Left lobe of liver (tissue), 2 donors: ENCODE results near the gene TNS1. TPM values are rescaled to one million over a fixed set of nuclear protein-coding genes. Genes with fewer than 3 reads are reported as not detected.
"Not testable (repeated sequence)": the region's sequence is repeated elsewhere in the genome, so short reads cannot be mapped to it uniquely, and the experiment has no call there.

ENCODE experiments used
- ATAC-seq: fragments of 200-7000 bp; cut with Tn5 transposase; one replicate; pipeline ENCODE4 v1.9.1; 2020; ENCODE audit warnings: mild to moderate bottlenecking, moderate library complexity
- DNase-seq: peaks from one replicate; pipeline ENCODE4 v3.0.0-alpha.2; 2020; ENCODE audit warnings: low spot score
- total RNA-seq: library from RNA; stranded (reverse); gene quantifications from one replicate; pipeline ENCODE4 v1.2.1, GENCODE V29; 2021
- donor health status: DM: no; HTN: no; CAD: no; lungs with moderate emphysema.
- donor health status: DM: no; HTN: yes; CAD: no.

The TNS1 gene
- total RNA-seq, 1 donor from 2014 or later = 102 TPM

DNA sequence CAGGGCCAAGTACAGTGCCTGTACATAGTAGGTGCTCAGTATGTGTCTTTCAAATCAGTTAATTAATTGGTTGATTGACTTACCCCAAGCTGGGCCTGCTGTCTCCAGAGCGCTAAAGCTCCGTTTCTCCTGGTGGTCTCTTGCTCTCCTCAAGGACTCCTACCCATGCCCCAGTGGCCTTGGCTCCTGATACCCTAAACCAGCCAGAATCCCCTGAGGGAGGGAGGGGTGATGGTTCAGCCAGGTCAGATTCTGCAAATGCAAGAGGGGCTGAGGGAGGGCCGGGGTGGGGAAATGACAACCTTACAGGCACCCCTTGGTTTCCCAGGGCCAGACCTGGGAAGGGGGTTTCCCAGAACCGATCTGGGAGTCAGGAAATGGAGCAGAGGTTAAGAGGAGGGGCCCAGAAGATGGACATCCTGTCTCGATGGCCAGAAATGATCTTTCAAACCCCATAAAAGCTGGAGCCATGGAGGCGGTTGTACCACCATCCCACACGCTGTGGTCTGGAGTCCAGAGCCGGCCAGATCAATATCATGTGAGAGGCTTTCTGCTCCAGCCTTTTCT lies 209.1 kb downstream of the TNS1 start:
- ATAC-seq = peak; percentile 7
- DNase-seq = peak; percentile 24

DNA sequence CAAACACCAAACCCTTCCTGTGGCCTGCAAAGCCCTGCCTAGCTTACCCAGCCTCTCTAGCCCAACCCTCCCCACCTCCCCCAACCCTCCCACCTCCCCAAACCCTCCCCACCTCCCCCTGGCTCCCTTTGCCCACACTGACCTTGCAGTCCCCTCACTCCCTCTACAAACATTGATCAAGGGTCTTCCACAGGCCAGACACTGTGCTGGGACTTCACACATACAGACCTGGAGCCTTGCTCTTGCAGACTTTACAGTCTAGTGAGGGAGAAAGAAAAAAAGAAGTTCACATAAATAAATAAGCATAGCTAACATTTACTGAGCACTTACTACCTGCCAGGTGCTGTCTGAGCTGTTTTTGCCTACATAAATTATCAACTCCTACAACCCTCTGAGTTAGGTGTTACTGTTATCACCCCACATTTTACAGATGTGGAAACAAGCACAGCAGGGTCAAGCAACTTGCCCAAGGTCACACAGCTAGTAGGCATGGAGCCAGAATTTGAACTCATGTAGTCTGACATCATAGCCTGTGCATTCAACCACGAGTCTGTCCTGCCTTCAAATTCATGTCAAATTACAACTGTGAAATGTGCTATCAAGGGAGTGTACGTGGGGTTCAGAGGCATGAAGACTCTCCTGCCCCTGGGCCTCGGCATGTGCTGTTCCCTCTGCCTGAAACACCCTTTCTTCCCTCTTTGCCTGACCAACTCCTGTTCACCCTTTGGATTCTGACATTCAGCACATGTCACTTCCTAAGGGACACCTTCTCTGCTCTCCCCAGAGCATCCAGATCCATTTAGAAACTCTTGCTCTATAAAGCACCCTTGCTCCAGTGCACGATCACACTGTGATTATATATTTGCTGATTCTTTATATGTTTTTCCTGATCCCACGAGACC lies 209.9 kb downstream of the TNS1 start:
- ATAC-seq (no peak), DNase-seq (no peak)

GRCh38 chr2:217791551-217791950 lies 211.2 kb downstream of the TNS1 start:
- DNase-seq = no peak

DNA sequence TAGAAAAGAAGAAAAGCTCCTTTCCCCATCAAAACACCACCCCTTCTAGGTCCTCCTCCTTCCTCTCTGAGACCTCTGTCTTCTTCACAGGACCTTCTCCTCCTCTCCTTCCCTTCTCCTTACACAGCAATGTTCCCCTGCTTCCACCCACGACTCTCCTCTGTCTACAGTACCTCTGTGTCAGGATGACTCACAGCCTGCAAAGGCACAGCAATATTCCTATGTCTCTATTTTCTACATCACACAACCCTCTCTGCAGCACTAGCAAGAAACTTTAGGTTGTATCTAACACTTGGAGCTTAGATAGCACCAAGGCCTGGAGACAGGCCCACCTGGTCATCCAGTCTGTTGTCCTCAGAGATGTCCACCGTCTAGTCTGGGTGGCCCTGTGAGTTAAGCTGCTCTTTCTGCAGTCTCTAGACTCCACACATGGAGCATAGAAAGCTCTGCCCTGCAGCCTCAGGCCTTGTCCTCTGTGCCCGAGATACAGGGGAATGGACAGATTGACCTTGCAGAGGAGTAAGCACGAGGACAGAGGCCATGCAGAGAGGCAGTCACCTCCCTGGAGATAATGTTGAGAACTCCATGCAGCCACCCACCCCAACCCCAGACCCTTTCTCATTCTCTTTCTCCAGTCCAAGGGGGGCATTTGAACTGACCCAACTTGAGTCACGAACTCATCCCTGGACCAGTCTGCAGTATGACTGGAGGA lies 212.0 kb downstream of the TNS1 start:
- DNase-seq (no peak), ATAC-seq (no peak)

More at GRCh38 chr2:217791551-217791950, 211.2 kb downstream of the TNS1 start:
- ATAC-seq = no peak

- no peak for DNase-seq
- no peak for ATAC-seq
These were observed 212.6 kb downstream of the TNS1 start for GRCh38 chr2:217790195-217790594.

DNA sequence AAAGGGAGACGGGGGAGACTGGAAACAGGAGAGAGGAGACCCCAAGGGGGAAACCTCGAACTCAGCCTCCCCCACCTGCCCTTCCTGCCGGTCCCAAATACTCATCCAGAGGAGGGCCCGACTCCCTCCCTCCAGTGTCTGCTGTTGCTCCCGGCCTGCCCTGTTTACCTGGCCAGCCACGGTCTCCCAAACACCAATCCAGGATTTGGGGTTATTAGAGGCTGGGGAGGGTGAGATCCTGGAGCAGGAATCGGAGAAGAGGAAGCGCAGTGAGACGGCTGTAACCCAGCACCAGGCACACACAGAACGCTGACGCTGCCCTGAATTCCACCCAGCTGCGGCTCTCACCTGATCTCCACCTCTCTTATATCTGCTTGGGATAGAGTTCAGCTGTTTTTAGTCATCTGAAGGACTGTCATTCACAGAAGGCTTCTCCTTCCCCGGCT lies 213.0 kb downstream of the TNS1 start:
- ATAC-seq = no peak
- DNase-seq = no peak

- DNase-seq (peak; percentile 75), ATAC-seq (peak; percentile 82)
These were observed 213.6 kb downstream of the TNS1 start for GRCh38 chr2:217789003-217789735.

GRCh38 chr2:217788669-217789002 lies 214.2 kb downstream of the TNS1 start:
- no peak for ATAC-seq
- no peak for DNase-seq

- no peak for DNase-seq
- ATAC-seq = no peak
These were observed 215.5 kb downstream of the TNS1 start for GRCh38 chr2:217787160-217787877.

DNA sequence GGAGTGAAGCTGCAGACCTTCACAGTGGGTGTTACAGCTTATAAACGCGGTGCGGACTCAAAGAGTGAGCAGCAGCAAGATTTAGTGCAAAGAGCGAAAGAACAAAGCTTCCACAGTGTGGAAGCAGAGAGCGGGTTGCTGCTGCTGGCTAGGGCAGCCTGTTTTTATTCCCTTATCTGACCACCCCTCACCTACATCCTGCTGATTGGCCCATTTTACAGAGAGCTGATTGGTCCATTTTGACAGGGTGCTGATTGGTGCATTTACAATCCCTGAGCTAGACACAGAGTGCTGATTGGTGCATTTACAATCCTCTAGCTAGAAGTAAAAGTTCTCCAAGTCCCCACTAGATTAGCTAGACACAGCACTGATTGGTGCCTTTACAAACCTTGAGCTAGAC lies 216.2 kb downstream of the TNS1 start:
- DNase-seq, ATAC-seq: not testable (repeated sequence)

GRCh38 chr2:217785544-217786045 lies 217.2 kb downstream of the TNS1 start:
- ATAC-seq = peak; percentile 92
- DNase-seq = peak; percentile 78

DNA sequence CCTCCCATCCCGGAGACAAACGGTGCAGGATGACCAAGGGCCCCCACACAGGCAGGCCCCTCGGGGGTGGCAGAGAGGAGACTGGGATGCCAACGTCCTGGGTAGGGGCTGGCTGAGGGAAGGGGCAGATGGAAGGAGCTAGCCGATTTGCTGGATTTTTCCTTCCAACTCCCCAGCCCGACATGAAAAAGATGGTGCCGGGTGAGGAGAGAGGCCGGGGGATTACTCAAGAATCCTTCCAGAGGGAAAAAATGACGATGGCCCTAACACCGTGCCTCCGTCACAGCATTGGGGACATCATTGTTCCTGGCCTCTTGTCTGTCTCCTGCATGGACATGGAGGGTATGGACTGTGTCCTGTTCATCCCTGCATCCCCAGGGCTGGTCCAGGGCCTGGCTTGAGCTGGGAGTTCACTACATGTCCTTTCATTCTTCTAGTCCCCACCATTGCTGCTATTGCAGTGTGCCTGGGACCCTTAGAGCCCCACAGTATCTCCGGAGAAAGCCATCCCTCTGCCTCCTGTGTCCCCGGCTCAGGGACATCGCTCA lies 217.7 kb downstream of the TNS1 start:
- DNase-seq = no peak
- ATAC-seq = no peak

DNA sequence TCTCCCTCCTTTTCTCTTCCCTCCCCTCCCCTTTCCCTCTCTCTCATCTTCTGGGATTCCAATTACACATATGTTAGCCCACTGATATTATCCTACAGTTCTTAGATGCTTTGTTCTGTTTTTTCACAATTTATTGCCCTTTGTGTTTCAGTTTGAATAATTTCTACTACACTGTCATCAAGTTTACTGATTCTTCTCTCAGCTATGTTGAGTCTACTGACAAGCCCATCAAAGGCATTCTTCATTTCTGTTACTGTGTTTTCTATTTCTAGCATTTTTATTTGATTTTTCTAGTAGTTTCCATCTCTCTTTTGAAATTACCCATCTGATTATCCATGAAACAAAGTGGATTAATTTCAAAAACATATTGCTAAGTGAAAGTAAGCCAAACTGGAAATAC lies 219.6 kb downstream of the TNS1 start:
- DNase-seq (no peak), ATAC-seq (no peak)

DNA sequence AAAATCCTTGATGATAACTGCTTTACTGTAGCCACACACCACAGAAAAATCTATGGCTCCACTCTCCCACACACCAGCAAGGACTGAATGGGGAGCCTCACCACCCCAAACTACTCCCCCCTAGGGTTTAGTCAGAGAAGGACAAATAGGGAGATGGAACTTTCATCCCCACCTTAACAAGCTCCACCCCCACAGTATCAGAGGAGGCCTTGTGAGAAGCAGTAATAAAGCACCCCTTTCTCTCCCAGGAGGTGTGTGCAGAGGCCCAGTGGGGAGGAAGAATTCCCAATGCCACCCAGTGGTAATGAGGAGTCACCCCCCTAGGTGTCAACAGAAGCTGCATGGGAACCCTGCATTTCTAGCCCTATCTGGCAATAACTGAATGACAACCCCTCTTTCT lies 224.9 kb downstream of the TNS1 start:
- ATAC-seq (no peak), DNase-seq (no peak)

- no peak for ATAC-seq
- no peak for DNase-seq
These were observed 226.2 kb downstream of the TNS1 start for GRCh38 chr2:217776631-217777030.

GRCh38 chr2:217775920-217776503 lies 226.8 kb downstream of the TNS1 start:
- DNase-seq (no peak), ATAC-seq (no peak)

- DNase-seq (no peak), ATAC-seq (peak; percentile 75)
These were observed 228.6 kb downstream of the TNS1 start for GRCh38 chr2:217774232-217774631.

DNA sequence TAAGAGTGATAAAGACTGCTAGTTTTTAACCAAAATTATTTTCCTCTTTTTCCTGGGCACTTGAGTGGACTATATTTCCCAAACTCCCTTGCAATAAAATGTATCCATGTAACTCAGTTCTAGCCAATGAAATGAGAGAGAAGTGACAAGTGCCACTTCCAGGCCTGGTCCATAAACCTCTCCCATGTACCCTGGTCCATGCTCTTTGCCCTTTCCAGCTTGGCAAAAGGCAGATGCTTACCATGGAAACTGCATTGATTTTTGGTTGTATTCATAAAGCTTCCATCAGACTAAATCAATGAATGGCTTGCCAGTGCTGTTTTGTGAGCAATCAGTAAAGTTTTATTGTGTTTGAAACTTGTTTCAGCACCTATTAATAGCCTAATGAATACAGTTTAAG lies 229.3 kb downstream of the TNS1 start:
- ATAC-seq (peak; percentile 89), DNase-seq (peak; percentile 83)

DNA sequence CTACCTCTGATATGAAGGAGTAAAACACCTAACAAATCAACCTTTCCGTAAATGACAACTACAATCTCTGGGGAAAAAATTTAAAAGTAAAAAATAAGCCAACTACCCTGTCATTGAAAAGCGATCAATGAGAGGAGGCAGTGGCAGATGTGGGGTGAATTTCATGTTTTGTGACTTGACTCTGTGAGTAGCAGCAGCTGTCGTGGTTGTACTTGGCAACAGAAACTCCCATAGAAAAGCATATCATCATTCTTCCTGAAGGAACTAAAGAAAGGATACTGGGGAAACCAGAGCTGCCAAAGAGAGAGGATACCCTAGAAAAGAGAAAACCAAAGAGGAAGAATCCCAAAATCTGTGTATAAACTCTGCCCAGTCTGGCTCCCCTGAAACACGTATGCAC lies 236.4 kb downstream of the TNS1 start:
- ATAC-seq = no peak
- no peak for DNase-seq
